Measurements from ENCODE around the gene LRMDA. TPM values are rescaled to one million over a fixed set of nuclear protein-coding genes. Genes with fewer than 3 reads are reported as not detected.

Gene LRMDA
- total RNA-seq, 6 donors from 2014 or later = 12.8 to 185 (median 18.1) TPM

- WGBS, 2 donors = 74 to 75% methylated on average over 7 of the region's 7 CpGs
- no peak overlapping the region for H3K4me3 ChIP-seq
- peaks cover 16 to 38% (median 24%) of the 10 kb centered on the region in 4 donors for H3K4me1 ChIP-seq
- H3K9me3 ChIP-seq = no peaks in the 10 kb centered on the region
- no peak for DNase-seq
- H3K27me3 ChIP-seq = no peaks in the 10 kb centered on the region
- peak in 1 of 2 donors; percentile 33 for ATAC-seq (ENCODE audit: low FRiP score in 2 of 2)
- H3K36me3 ChIP-seq = no peaks in the 10 kb centered on the region
- H3K27ac ChIP-seq = no peak overlapping the region
- TF ChIP-seq EP300 (IDR thresholded peaks at IDR 0.05) (no peak), POLR2A (IDR thresholded peaks at IDR 0.05) (no peak), POLR2AphosphoS5 (IDR thresholded peaks at IDR 0.05) (no peak)
- TF ChIP-seq, protein P1, sequence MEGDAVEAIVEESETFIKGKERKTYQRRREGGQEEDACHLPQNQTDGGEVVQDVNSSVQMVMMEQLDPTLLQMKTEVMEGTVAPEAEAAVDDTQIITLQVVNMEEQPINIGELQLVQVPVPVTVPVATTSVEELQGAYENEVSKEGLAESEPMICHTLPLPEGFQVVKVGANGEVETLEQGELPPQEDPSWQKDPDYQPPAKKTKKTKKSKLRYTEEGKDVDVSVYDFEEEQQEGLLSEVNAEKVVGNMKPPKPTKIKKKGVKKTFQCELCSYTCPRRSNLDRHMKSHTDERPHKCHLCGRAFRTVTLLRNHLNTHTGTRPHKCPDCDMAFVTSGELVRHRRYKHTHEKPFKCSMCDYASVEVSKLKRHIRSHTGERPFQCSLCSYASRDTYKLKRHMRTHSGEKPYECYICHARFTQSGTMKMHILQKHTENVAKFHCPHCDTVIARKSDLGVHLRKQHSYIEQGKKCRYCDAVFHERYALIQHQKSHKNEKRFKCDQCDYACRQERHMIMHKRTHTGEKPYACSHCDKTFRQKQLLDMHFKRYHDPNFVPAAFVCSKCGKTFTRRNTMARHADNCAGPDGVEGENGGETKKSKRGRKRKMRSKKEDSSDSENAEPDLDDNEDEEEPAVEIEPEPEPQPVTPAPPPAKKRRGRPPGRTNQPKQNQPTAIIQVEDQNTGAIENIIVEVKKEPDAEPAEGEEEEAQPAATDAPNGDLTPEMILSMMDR (IDR thresholded peaks at IDR 0.05) = no peak
Measured at GRCh38 chr10:75508814-75509306, 77.4 kb downstream of the LRMDA start.

- DNase-seq = no peak
- H3K36me3 ChIP-seq = no peaks in the 10 kb centered on the region
- H3K27me3 ChIP-seq = no peaks in the 10 kb centered on the region
- TF ChIP-seq POLR2A (IDR thresholded peaks at IDR 0.05) (no peak), POLR2AphosphoS5 (IDR thresholded peaks at IDR 0.05) (no peak), EP300 (IDR thresholded peaks at IDR 0.05) (no peak)
- TF ChIP-seq, protein P1 (IDR thresholded peaks at IDR 0.05) = no peak
- no peak overlapping the region for H3K4me3 ChIP-seq
- H3K4me1 ChIP-seq = peaks cover 16 to 40% (median 25%) of the 10 kb centered on the region in 4 donors
- 96 to 97% methylated on average over 2 of the region's 2 CpGs for WGBS, 2 donors
- ATAC-seq (ENCODE audit: low FRiP score in 2 of 2) = no peak
- H3K27ac ChIP-seq = no peak overlapping the region
- no peaks in the 10 kb centered on the region for H3K9me3 ChIP-seq
Measured at GRCh38 chr10:75509706-75510105, 78.3 kb downstream of the LRMDA start.

DNA sequence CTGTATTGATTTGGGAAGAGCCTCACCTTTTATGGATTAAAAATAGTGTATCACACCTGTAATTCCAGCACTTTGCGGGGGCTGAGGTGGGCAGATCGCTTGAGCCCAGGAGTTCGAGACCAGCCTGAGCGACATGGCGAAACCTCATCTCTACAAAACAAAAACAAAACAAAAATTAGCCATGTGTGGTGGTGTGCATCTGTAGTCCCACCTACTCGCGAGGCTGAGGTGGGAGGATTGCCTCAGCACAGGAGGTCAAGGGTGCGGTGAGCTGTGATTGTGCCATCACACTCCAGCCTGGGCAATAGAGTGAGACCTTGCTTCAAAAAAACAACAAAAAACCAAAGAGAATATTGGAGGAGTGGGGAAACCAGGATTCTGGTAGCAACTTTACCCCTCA is 79.6 kb downstream of the LRMDA start:
- TF ChIP-seq, protein P1 (IDR thresholded peaks at IDR 0.05) = no peak
- TF ChIP-seq POLR2AphosphoS5 (IDR thresholded peaks at IDR 0.05) = no peak
- TF ChIP-seq POLR2A (IDR thresholded peaks at IDR 0.05) = no peak
- TF ChIP-seq EP300 (IDR thresholded peaks at IDR 0.05) = no peak
- ATAC-seq (ENCODE audit: low FRiP score in 2 of 2) = no peak
- Histone ChIP-seq H3K27me3 (no peaks in the 10 kb centered on the region), H3K4me3 (no peak overlapping the region), H3K4me1 (peaks cover 16 to 40% (median 25%) of the 10 kb centered on the region in 4 donors), H3K27ac (no peak overlapping the region), H3K36me3 (no peaks in the 10 kb centered on the region), H3K9me3 (no peaks in the 10 kb centered on the region)
- DNase-seq = no peak
- 91 to 95% methylated on average over 8 of the region's 8 CpGs for WGBS, 2 donors

GRCh38 chr10:75512203-75512933 is 80.9 kb downstream of the LRMDA start:
- H3K4me1 ChIP-seq = peaks cover 16 to 33% (median 22%) of the 10 kb centered on the region in 4 donors
- H3K27ac ChIP-seq = no peak overlapping the region
- no peak overlapping the region for H3K4me3 ChIP-seq
- TF ChIP-seq, protein P1 (IDR thresholded peaks at IDR 0.05) = no peak
- no peaks in the 10 kb centered on the region for H3K9me3 ChIP-seq
- peak; percentile 11 to 16 for ATAC-seq (ENCODE audit: low FRiP score in 2 of 2)
- 37 to 48% methylated on average over 8 of the region's 8 CpGs for WGBS, 2 donors
- no peaks in the 10 kb centered on the region for H3K27me3 ChIP-seq
- peak in 1 of 2 donors; percentile 72 for DNase-seq
- no peaks in the 10 kb centered on the region for H3K36me3 ChIP-seq
